Central memory CD4-positive, alpha-beta T cell (primary cell): Measurements from ENCODE around the gene KCNK3.

Experiments
- DNase-seq: peaks from one replicate; pipeline ENCODE4 v3.0.0; 2022

KCNK3 gene

GRCh38 chr2:26692897-26693849, 651 bp downstream of the KCNK3 start:
- DNase-seq, result no peak

GRCh38 chr2:26694001-26694400, 1.5 kb downstream of the KCNK3 start:
- DNase-seq, result no peak

- DNase-seq, result no peak
Observed at GRCh38 chr2:26696351-26696816, 3.9 kb downstream of the KCNK3 start.

- DNase-seq, result no peak
Observed at GRCh38 chr2:26697425-26697824, 4.9 kb downstream of the KCNK3 start.

- no peak for DNase-seq
Observed at GRCh38 chr2:26699295-26699694, 6.8 kb downstream of the KCNK3 start.

- DNase-seq, result no peak
Observed at GRCh38 chr2:26700078-26700477, 7.6 kb downstream of the KCNK3 start.

- DNase-seq, result no peak
Observed at GRCh38 chr2:26701596-26701995, 9.1 kb downstream of the KCNK3 start.

- no peak for DNase-seq
Observed at GRCh38 chr2:26702025-26702424, 9.5 kb downstream of the KCNK3 start.

- no peak for DNase-seq
Observed at GRCh38 chr2:26704441-26704977, 12.0 kb downstream of the KCNK3 start.

- DNase-seq, result no peak
Observed at GRCh38 chr2:26705126-26705525, 12.6 kb downstream of the KCNK3 start.

GRCh38 chr2:26706093-26706492, 13.6 kb downstream of the KCNK3 start:
- no peak for DNase-seq

GRCh38 chr2:26706616-26707473, 14.3 kb downstream of the KCNK3 start:
- DNase-seq, result no peak

GRCh38 chr2:26707747-26708146, 15.2 kb downstream of the KCNK3 start:
- no peak for DNase-seq

- no peak for DNase-seq
Observed at GRCh38 chr2:26708457-26708856, 15.9 kb downstream of the KCNK3 start.

- DNase-seq, result no peak
Observed at GRCh38 chr2:26709323-26710110, 17.0 kb downstream of the KCNK3 start.

GRCh38 chr2:26710145-26710544, 17.6 kb downstream of the KCNK3 start:
- DNase-seq, result no peak

- no peak for DNase-seq
Observed at GRCh38 chr2:26710743-26711456, 18.4 kb downstream of the KCNK3 start.

- DNase-seq, result no peak
Observed at GRCh38 chr2:26711457-26712161, 19.1 kb downstream of the KCNK3 start.

GRCh38 chr2:26712486-26713465, 20.3 kb downstream of the KCNK3 start:
- no peak for DNase-seq
